Trophoblast cell (in vitro differentiated cells and primary cell): ENCODE data around the gene GFPT2.

Experiments used
- DNase-seq, 2 donors: peaks; one replicate each; pipeline ENCODE4 v3.0.0-alpha.2; 2016
- H2AFZ ChIP-seq: 2 replicates; pipeline ENCODE4 v1.6.1; 2013; ENCODE audit warnings: low read length, moderate library complexity, mild to moderate bottlenecking; ENCODE audit not compliant: insufficient read depth, poor library complexity
- H2AK5ac ChIP-seq: 2 replicates; pipeline ENCODE4 v1.6.1; 2013; ENCODE audit warnings: mild to moderate bottlenecking, low read length
- H2BK120ac ChIP-seq: 2 replicates; pipeline ENCODE4 v1.6.1; 2013; ENCODE audit warnings: low read length, mild to moderate bottlenecking, moderate library complexity; ENCODE audit not compliant: insufficient read depth, poor library complexity
- H2BK12ac ChIP-seq: 2 replicates; pipeline ENCODE4 v1.6.1; 2013; ENCODE audit warnings: mild to moderate bottlenecking, low read length, moderate library complexity
- H2BK5ac ChIP-seq: 2 replicates; pipeline ENCODE4 v1.6.1; 2013; ENCODE audit warnings: low read length, low read depth, moderate library complexity, mild to moderate bottlenecking; ENCODE audit not compliant: poor library complexity
- H3K14ac ChIP-seq: 2 replicates; pipeline ENCODE4 v1.6.1; 2013; ENCODE audit warnings: mild to moderate bottlenecking, low read length
- H3K18ac ChIP-seq: 2 replicates; pipeline ENCODE4 v1.6.1; 2013; ENCODE audit warnings: mild to moderate bottlenecking, low read length
- H3K23ac ChIP-seq: 2 replicates; pipeline ENCODE4 v1.6.1; 2013; ENCODE audit warnings: low read length
- H3K27ac ChIP-seq: 2 replicates; pipeline ENCODE4 v1.5.1; 2013; ENCODE audit warnings: low read depth, mild to moderate bottlenecking, inconsistent platforms, low read length, moderate library complexity
- H3K27me3 ChIP-seq: 2 replicates; pipeline ENCODE4 v1.6.1; 2013; ENCODE audit warnings: inconsistent platforms, mild to moderate bottlenecking, low read length, moderate library complexity; ENCODE audit not compliant: insufficient read depth
- H3K36me3 ChIP-seq, 2 experiments: 1 replicate in 1 of 2; 2 replicates in 1 of 2; pipeline ENCODE4 v1.6.1; 2013; ENCODE audit warnings: low read length in 2 of 2, mild to moderate bottlenecking in 2 of 2, moderate library complexity in 1 of 2; ENCODE audit not compliant: insufficient read depth in 2 of 2, control insufficient read depth in 1 of 2
- H3K4ac ChIP-seq: 2 replicates; pipeline ENCODE4 v1.6.1; 2013; ENCODE audit warnings: low read depth, mild to moderate bottlenecking, low read length, moderate library complexity
- H3K4me1 ChIP-seq, 2 experiments: 1 replicate in 1 of 2; 2 replicates in 1 of 2; pipeline ENCODE4 v1.6.1; 2013; ENCODE audit warnings: low read length in 2 of 2, mild to moderate bottlenecking in 2 of 2, moderate library complexity in 1 of 2; ENCODE audit not compliant: insufficient read depth in 2 of 2, control insufficient read depth in 1 of 2
- H3K4me2 ChIP-seq: 2 replicates; pipeline ENCODE4 v1.6.1; 2013; ENCODE audit warnings: inconsistent platforms, mild to moderate bottlenecking, low read length, moderate library complexity
- H3K4me3 ChIP-seq: 2 replicates; pipeline ENCODE4 v1.5.1; 2013; ENCODE audit warnings: mild to moderate bottlenecking, low read depth, low read length, inconsistent platforms
- H3K79me1 ChIP-seq: one replicate; pipeline ENCODE4 v1.6.1; 2013; ENCODE audit warnings: low read length
- H3K79me2 ChIP-seq: 2 replicates; pipeline ENCODE4 v1.6.1; 2013; ENCODE audit warnings: low read length, mild to moderate bottlenecking; ENCODE audit not compliant: control insufficient read depth, insufficient read depth, poor library complexity
- H3K9ac ChIP-seq: 2 replicates; pipeline ENCODE4 v1.6.1; 2013; ENCODE audit warnings: mild to moderate bottlenecking, low read length
- H3K9me3 ChIP-seq: 2 replicates; pipeline ENCODE4 v1.6.1; 2013; ENCODE audit warnings: low read depth, mild to moderate bottlenecking, control low read depth, inconsistent platforms, low read length; ENCODE audit not compliant: insufficient read depth
- H4K12ac ChIP-seq: 2 replicates; pipeline ENCODE4 v1.6.1; 2013; ENCODE audit warnings: low read depth, mild to moderate bottlenecking, low read length, moderate library complexity
- H4K8ac ChIP-seq: 2 replicates; pipeline ENCODE4 v1.6.1; 2013; ENCODE audit warnings: low read depth, mild to moderate bottlenecking, low read length, moderate library complexity
- H4K91ac ChIP-seq: one replicate; pipeline ENCODE4 v1.6.1; 2013; ENCODE audit warnings: low read depth, mild to moderate bottlenecking, low read length, moderate library complexity
- WGBS: extraction: QIAGEN DNeasy Blood & Tissue Kit; methylation state at CpG from one replicate; pipeline ENCODE4 v1.1.7; 2013; ENCODE audit warnings: missing lambda C conversion rate; ENCODE audit not compliant: insufficient read length, insufficient coverage; ENCODE audit errors: extremely low coverage; 5-methylcytosine and 5-hydroxymethylcytosine counted together

The GFPT2 gene

DNA sequence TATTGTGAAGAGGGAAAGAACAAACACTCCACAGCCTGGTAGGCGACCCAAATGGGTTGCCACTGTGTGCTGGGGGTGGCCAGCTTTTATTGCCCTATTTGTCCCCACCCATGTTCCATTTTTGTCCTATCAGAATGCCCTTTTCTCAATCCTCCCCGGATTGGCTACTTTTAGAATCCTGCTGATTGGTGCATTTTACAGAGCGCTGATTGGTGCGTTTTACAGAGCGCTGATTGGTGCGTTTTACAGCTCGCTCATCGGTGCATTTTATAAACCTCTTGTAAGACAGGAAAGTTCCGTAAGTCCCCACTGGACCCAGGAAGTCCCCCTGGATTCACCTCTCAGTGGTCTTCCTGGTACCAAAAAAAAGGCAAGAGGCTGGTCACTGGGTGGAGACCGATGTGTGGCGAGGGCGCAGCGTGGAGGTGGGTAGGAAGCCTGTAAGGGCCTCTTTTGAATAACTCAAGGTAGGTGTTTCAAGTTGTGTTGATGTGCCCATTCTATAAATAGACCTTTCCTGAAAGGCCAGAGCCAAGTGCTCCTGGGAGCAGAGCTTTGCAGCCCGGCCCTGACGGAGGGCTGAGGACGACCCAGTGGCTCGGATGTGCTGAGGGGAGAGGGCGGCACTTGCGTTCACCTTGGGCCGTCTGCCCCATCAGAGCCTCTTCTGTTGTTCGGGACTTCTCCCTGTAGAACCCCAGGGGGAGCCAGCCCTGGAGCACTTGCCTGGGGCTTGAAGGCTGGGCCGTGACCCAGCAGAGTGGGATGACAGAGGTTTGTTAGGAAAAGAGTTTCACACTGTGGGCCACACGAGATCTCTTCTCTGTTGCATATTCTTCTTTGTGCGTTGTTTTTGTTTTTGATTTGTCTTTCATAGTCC, 7.2 kb upstream of the GFPT2 start:
- Histone ChIP-seq H3K23ac (no peak overlapping the region), H3K79me1 (no peaks in the 10 kb centered on the region), H3K36me3 (no peaks in the 10 kb centered on the region), H2BK120ac (no peak overlapping the region), H3K4me2 (no peak overlapping the region), H4K8ac (no peak overlapping the region), H3K14ac (no peak overlapping the region), H2BK5ac (no peak overlapping the region), H3K4me3 (no peak overlapping the region), H2BK12ac (no peak overlapping the region), H3K9me3 (peaks cover 6% of the 10 kb centered on the region), H2AK5ac (no peak overlapping the region), H2AFZ (no peak overlapping the region), H4K91ac (no peak overlapping the region), H3K4me1 (no peaks in the 10 kb centered on the region), H3K4ac (no peak overlapping the region), H3K18ac (no peak overlapping the region), H4K12ac (no peak overlapping the region), H3K79me2 (no peaks in the 10 kb centered on the region), H3K27me3 (no peaks in the 10 kb centered on the region), H3K9ac (no peak overlapping the region), H3K27ac (no peak overlapping the region)
- DNase-seq = no peak
- WGBS = no CpG with 5 or more reads among the region's 24 CpGs

DNA sequence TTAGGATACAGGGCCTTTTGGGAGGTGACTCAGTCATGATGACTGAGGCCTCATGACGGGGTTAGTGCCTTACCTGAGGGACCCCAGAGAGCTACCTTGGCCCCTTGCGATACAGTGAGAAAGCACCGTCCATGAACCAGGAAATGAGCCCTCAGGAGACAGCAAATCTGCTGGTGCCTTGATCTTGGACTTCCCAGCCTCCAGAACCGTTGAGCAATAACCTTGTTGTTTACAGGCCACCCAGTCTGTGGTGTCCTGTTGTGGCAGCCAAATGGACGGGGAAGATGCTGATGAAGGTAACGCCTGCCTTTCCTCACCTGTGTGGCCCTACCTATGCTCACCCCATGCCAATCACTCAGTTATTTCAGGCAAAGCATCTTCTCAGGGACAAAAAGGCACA, 5.6 kb upstream of the GFPT2 start:
- H4K91ac ChIP-seq = no peak overlapping the region
- WGBS = no CpG with 5 or more reads among the region's 6 CpGs
- H4K8ac ChIP-seq = no peak overlapping the region
- no peak overlapping the region for H3K4me3 ChIP-seq
- no peak overlapping the region for H3K9ac ChIP-seq
- no peak overlapping the region for H2BK120ac ChIP-seq
- no peak overlapping the region for H4K12ac ChIP-seq
- H2BK5ac ChIP-seq = no peak overlapping the region
- H3K79me2 ChIP-seq = no peaks in the 10 kb centered on the region
- peaks cover 7% of the 10 kb centered on the region for H3K27me3 ChIP-seq
- H3K23ac ChIP-seq = no peak overlapping the region
- DNase-seq = no peak
- no peak overlapping the region for H3K4ac ChIP-seq
- no peak overlapping the region for H3K14ac ChIP-seq
- no peak overlapping the region for H2AFZ ChIP-seq
- H3K4me1 ChIP-seq = peaks cover under 1 to 1% of the 10 kb centered on the region in 2 experiments
- H3K18ac ChIP-seq = no peak overlapping the region
- no peak overlapping the region for H2AK5ac ChIP-seq
- peaks cover 6% of the 10 kb centered on the region for H3K9me3 ChIP-seq
- no peaks in the 10 kb centered on the region for H3K36me3 ChIP-seq
- no peak overlapping the region for H3K27ac ChIP-seq
- no peaks in the 10 kb centered on the region for H3K79me1 ChIP-seq
- H2BK12ac ChIP-seq = no peak overlapping the region
- H3K4me2 ChIP-seq = no peak overlapping the region

DNA sequence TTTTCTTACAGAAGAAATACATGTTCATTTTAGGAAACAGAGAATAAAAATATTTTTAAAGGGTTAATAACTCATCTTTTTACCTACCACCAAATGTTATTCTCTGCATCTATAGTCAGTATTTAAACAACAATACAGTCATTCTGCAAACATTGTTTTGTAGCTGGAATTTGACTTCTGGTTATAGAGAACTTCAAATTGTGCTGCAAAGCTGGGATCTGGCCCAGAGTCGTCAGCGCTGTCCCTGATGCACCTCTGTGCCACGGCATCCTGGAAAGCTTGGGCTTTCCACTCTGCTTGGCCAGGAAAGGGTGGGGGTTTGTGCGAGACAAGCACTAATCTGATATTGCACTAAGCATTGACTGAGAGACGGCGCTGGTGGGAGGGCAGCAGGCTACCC, 5.0 kb upstream of the GFPT2 start:
- no CpG with 5 or more reads among the region's 6 CpGs for WGBS
- Histone ChIP-seq H3K27me3 (peaks cover 10% of the 10 kb centered on the region), H4K8ac (no peak overlapping the region), H3K23ac (no peak overlapping the region), H2BK12ac (no peak overlapping the region), H3K79me2 (no peaks in the 10 kb centered on the region), H2AFZ (no peak overlapping the region), H2BK120ac (no peak overlapping the region), H3K27ac (no peak overlapping the region), H3K4me1 (peaks cover 4% of the 10 kb centered on the region in 2 experiments), H4K12ac (no peak overlapping the region), H3K4ac (no peak overlapping the region), H3K4me3 (no peak overlapping the region), H3K18ac (no peak overlapping the region), H3K79me1 (no peaks in the 10 kb centered on the region), H2AK5ac (no peak overlapping the region), H3K9me3 (peaks cover 6% of the 10 kb centered on the region), H3K14ac (no peak overlapping the region), H4K91ac (no peak overlapping the region), H3K4me2 (no peak overlapping the region), H3K36me3 (no peaks in the 10 kb centered on the region), H3K9ac (no peak overlapping the region), H2BK5ac (no peak overlapping the region)
- no peak for DNase-seq

DNA sequence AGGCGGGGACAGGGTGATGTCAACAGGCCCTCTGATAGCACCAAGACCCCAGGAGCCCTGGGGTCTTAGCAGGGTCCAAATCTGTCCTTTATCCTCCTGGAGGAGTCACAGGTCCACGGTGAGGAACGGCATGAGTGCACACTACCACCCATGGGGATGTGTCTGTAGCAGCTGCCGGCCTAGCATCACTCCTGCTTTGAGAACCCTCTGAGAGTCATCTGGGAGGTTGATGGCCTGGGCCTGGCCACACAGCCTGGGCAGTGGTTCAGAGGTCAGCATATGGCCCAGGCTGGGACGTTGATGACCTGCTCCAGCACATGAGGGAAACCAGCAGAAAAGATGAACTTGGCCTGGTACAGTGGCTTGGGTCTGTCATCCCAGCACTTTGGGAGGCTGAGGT, 1.8 kb upstream of the GFPT2 start:
- no peak overlapping the region for H4K8ac ChIP-seq
- peaks cover 13% of the 10 kb centered on the region in 2 experiments for H3K4me1 ChIP-seq
- H3K36me3 ChIP-seq = no peaks in the 10 kb centered on the region
- H3K14ac ChIP-seq = no peak overlapping the region
- no peaks in the 10 kb centered on the region for H3K79me2 ChIP-seq
- no CpG with 5 or more reads among the region's 5 CpGs for WGBS
- H2BK120ac ChIP-seq = no peak overlapping the region
- H3K4me3 ChIP-seq = peak overlapping the region; percentile 10
- no peak overlapping the region for H3K23ac ChIP-seq
- H4K91ac ChIP-seq = no peak overlapping the region
- no peak overlapping the region for H3K4me2 ChIP-seq
- no peak overlapping the region for H3K18ac ChIP-seq
- H3K9ac ChIP-seq = no peak overlapping the region
- H2BK5ac ChIP-seq = no peak overlapping the region
- H3K27me3 ChIP-seq = peaks cover 25% of the 10 kb centered on the region
- no peak overlapping the region for H2AK5ac ChIP-seq
- H3K27ac ChIP-seq = no peak overlapping the region
- H4K12ac ChIP-seq = no peak overlapping the region
- no peak overlapping the region for H2BK12ac ChIP-seq
- H3K79me1 ChIP-seq = no peaks in the 10 kb centered on the region
- H3K4ac ChIP-seq = no peak overlapping the region
- peaks cover 12% of the 10 kb centered on the region for H3K9me3 ChIP-seq
- DNase-seq = no peak
- no peak overlapping the region for H2AFZ ChIP-seq
